HG03520 (cell line): ENCODE measurements around the gene RASA3.

Source experiments
- ATAC-seq: cut with Tn5 transposase; IDR thresholded peaks from one replicate; pipeline ENCODE4 v1.9.1; 2021; ENCODE audit warnings: mild to moderate bottlenecking, moderate library complexity; ENCODE audit not compliant: unreplicated experiment

Gene RASA3

GRCh38 chr13:114057166-114058050, 75.0 kb downstream of the RASA3 start:
- ATAC-seq, result no peak

GRCh38 chr13:114056205-114057013, 76.0 kb downstream of the RASA3 start:
- no peak for ATAC-seq

- no peak for ATAC-seq
These were observed 76.7 kb downstream of the RASA3 start for GRCh38 chr13:114055766-114056165.

- ATAC-seq, result no peak
These were observed 77.5 kb downstream of the RASA3 start for GRCh38 chr13:114054830-114055439.

DNA sequence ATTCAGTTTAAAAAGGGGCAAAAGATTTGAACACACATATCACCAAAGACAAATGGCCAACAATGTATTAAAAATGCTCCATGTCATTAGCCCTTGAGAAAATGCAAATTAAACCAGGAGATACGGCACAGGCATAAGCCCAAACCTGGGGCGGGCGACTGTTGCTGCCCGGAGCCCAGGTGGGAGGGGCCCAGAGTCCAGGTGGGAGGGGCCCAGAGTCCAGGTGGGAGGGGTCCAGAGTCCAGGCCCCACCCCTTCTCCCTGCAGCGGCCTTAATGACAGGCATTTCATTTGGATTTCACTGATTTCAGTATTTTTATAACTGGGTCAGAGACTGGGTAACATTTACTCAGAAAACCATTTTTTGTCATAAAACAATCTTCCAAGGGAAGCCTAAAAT, 78.2 kb downstream of the RASA3 start:
- no peak for ATAC-seq

- no peak for ATAC-seq
These were observed 79.4 kb downstream of the RASA3 start for GRCh38 chr13:114053026-114053425.

- ATAC-seq, result no peak
These were observed 81.6 kb downstream of the RASA3 start for GRCh38 chr13:114050536-114051450.

- ATAC-seq, result no peak
These were observed 82.8 kb downstream of the RASA3 start for GRCh38 chr13:114049626-114050101.

- no peak for ATAC-seq
These were observed 83.4 kb downstream of the RASA3 start for GRCh38 chr13:114049026-114049425.

DNA sequence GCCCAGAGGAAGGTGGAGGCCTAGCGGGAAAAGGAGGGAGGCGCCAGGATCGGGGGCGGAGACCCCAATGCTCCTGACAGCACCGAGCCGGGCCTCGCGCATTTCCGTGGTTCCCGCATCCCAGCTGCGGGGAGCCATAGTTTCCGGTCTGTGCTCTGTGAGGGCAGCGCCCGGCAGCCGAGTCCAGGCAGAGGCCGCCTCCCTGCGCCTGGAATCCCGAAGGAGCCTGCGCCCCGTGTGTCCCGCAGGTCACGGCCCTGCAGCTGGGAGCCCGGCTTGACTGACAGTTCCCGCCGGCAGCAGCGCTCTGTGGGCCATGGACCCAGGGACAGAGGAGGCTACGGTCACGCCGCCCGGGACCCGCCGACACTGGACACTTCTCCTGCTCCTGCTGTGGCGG, 84.0 kb downstream of the RASA3 start:
- ATAC-seq, result no peak

DNA sequence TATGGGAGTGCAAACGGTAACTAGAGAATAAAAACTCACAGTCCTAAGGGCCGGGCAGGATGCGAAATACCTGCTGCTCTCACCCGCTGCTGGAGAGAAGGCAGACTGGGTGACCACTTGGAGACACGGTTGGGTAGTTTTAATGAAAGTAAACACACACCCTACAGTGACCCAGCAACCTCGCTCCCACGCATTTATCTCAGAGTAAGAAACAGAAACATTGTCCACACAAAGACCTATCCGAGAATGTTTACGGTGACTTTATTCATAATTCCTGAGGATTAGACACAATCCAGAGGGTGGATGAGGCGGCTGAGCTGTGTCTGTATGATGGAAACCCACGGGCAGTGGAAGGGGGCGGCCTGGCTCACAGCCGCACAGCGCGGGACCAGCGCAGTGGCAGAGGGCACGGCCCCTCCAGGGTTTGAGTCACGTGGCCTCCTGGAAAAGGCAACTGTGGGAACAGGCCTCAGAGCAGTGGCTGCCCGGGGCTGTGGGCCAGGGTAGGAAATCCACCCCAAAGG, 85.0 kb downstream of the RASA3 start:
- peak; percentile 67 for ATAC-seq

DNA sequence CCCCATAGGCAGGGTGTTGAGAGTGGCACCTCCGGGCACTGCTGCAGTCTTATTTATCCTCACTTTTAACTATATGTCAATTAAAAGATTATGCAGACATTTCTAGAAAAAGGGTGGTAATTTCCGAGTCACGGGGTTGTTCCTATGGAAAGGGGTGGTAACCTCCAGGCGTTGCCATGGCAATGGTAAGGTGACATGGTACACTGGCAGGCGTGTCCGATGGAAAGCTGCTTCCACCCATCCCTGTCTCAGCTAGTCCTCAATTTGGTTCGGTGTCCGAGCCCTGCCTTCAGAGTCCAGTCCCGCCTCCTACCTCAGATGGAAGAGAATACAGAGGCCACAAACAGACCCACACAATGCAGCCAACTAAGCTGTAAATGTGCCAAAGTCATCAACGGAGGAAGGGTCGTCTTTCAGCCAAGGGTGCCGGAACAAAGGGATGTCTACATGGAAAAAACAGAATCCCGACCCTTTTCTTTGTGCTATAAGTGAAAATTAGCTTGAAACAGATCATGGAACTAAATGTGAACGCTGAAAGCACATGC, 85.9 kb downstream of the RASA3 start:
- no peak for ATAC-seq

DNA sequence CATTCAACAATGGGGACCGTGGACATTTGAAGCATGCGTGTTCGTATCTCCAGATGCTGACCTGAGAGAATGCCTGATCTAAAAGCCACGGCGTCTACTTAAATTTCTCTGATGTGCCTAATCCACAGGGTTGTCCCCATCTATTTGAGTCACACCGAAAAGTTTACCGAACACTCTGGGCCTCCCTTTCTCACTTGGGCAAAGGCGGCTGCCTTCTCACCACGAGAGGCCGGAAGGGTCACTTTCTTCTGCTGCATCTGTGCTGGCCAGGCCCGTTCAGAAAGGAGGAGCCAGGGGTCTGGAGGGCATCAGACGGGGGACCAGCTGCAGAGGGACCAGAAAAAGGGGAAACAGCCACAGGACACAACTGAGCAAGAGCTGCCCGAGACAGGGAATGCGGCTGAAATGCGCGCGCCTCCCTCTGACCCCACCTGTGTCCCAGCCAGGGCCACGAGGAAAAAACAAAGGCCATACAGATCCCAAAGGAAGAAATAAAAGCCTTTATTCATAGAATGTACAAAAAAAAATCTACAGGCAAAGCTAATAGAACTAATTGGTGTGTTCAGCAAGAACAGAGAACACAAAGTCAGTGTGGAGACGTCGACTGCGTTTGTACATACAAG, 87.2 kb downstream of the RASA3 start:
- no peak for ATAC-seq

GRCh38 chr13:114044486-114044885, 87.9 kb downstream of the RASA3 start:
- no peak for ATAC-seq

GRCh38 chr13:114043421-114044053, 88.9 kb downstream of the RASA3 start:
- ATAC-seq, result no peak

GRCh38 chr13:114042066-114042815, 90.2 kb downstream of the RASA3 start:
- no peak for ATAC-seq

DNA sequence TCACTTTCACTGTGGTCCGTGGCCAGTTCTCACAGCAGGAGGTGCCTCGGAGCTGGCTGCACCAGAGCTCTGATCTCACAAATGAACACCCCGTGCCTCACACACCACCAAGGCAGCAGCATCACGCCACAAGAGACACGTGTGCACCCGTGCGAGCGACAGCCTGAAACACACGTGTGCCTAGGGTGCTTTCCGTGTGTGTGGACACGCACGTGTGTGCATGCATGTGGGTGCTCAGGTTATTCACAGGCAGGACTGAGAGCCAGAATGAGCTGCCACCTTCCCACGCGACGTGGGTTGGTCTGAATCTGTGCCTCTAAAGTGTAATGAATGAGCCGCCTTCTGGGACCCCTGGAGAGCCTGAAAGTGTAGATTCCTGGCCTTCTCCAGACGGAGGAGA, 90.9 kb downstream of the RASA3 start:
- ATAC-seq, result no peak

- no peak for ATAC-seq
These were observed 92.8 kb downstream of the RASA3 start for GRCh38 chr13:114039471-114040141.
